ENCODE measurements around the gene COLGALT1.

The COLGALT1 gene

GRCh38 chr19:17602217-17602616 lies 46.8 kb downstream of the COLGALT1 start:
- no peak for DNase-seq

- no peak for DNase-seq
Measured at GRCh38 chr19:17602872-17603510, 47.5 kb downstream of the COLGALT1 start.

GRCh38 chr19:17604372-17605025 lies 49.0 kb downstream of the COLGALT1 start:
- no peak for DNase-seq

- no peak for DNase-seq
Measured at GRCh38 chr19:17605117-17605516, 49.7 kb downstream of the COLGALT1 start.

- DNase-seq, result no peak
Measured at GRCh38 chr19:17605761-17606589, 50.5 kb downstream of the COLGALT1 start.

- DNase-seq, result no peak
Measured at GRCh38 chr19:17606590-17607185, 51.2 kb downstream of the COLGALT1 start.

GRCh38 chr19:17607936-17608335 lies 52.5 kb downstream of the COLGALT1 start:
- DNase-seq, result no peak

- DNase-seq, result no peak
Measured at GRCh38 chr19:17610384-17610783, 54.9 kb downstream of the COLGALT1 start.

- no peak for DNase-seq
Measured at GRCh38 chr19:17611462-17612244, 56.2 kb downstream of the COLGALT1 start.

- DNase-seq, result no peak
Measured at GRCh38 chr19:17614476-17614875, 59.0 kb downstream of the COLGALT1 start.

GRCh38 chr19:17615889-17616685 lies 60.6 kb downstream of the COLGALT1 start:
- DNase-seq, result no peak

GRCh38 chr19:17616686-17616960 lies 61.2 kb downstream of the COLGALT1 start:
- DNase-seq, result no peak

- no peak for DNase-seq
Measured at GRCh38 chr19:17616961-17617806, 61.7 kb downstream of the COLGALT1 start.

GRCh38 chr19:17617807-17618192 lies 62.4 kb downstream of the COLGALT1 start:
- no peak for DNase-seq

GRCh38 chr19:17618281-17618903 lies 62.9 kb downstream of the COLGALT1 start:
- no peak for DNase-seq

- DNase-seq, result no peak
Measured at GRCh38 chr19:17618936-17619335, 63.5 kb downstream of the COLGALT1 start.

- DNase-seq, result no peak
Measured at GRCh38 chr19:17620696-17621095, 65.2 kb downstream of the COLGALT1 start.

GRCh38 chr19:17623224-17623935 lies 67.9 kb downstream of the COLGALT1 start:
- no peak for DNase-seq

- DNase-seq, result no peak
Measured at GRCh38 chr19:17624314-17624991, 69.0 kb downstream of the COLGALT1 start.

All from NCI-H446 (cell line).